Measurements from ENCODE around the gene TAF3. TPM values are rescaled to one million over a fixed set of nuclear protein-coding genes. Genes with fewer than 3 reads are reported as not detected.

TAF3 gene, protein sequence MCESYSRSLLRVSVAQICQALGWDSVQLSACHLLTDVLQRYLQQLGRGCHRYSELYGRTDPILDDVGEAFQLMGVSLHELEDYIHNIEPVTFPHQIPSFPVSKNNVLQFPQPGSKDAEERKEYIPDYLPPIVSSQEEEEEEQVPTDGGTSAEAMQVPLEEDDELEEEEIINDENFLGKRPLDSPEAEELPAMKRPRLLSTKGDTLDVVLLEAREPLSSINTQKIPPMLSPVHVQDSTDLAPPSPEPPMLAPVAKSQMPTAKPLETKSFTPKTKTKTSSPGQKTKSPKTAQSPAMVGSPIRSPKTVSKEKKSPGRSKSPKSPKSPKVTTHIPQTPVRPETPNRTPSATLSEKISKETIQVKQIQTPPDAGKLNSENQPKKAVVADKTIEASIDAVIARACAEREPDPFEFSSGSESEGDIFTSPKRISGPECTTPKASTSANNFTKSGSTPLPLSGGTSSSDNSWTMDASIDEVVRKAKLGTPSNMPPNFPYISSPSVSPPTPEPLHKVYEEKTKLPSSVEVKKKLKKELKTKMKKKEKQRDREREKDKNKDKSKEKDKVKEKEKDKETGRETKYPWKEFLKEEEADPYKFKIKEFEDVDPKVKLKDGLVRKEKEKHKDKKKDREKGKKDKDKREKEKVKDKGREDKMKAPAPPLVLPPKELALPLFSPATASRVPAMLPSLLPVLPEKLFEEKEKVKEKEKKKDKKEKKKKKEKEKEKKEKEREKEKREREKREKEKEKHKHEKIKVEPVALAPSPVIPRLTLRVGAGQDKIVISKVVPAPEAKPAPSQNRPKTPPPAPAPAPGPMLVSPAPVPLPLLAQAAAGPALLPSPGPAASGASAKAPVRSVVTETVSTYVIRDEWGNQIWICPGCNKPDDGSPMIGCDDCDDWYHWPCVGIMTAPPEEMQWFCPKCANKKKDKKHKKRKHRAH
- total RNA-seq = 10 to 100 TPM in 2 of 4 donors, 1 to 10 TPM in 2; 5.6 to 12.9 (median 8.3) TPM

DNA sequence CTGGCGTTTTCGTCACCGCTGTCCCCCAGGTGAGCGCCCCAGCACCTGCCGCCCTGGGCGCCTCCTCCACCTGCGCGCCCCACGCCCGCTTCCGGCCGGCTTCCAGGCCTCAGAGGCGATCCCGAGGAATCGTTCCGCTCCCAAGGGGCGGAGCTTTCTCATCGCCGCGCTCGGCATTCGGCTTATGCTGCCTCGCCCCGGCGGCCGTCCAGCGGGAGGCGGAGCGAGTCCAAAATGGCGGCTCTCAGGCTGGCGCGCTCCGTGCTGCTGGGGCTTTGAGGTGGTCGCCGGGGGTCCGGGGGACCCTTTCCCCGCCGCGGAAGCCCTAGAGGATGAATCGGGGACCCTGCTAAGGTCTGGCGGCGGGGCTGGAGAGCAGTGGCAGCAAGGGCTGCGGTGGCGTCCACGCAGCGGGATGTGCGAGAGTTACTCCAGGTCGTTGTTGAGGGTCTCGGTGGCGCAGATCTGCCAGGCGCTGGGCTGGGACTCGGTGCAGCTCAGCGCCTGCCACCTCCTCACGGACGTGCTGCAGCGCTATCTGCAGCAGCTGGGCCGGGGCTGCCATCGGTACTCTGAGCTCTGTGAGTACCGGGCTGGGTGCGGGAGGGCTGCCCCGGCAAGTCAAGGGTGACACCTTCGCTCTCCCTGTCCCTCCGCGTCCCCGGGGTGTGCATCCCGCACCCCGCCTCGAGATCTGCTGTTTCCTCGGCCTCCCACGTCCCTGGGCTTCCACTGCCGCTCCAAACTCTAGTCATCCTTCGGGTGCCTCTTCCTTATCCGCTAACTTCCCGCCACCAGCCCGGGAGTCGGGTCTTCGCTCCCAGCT is at the start of gene TAF3:
TAF3 (plus strand) TSS at position 211 of the 826 bp plus-strand sequence; CDS start at position 416, 205 bp downstream.
- TF ChIP-seq, protein P1, sequence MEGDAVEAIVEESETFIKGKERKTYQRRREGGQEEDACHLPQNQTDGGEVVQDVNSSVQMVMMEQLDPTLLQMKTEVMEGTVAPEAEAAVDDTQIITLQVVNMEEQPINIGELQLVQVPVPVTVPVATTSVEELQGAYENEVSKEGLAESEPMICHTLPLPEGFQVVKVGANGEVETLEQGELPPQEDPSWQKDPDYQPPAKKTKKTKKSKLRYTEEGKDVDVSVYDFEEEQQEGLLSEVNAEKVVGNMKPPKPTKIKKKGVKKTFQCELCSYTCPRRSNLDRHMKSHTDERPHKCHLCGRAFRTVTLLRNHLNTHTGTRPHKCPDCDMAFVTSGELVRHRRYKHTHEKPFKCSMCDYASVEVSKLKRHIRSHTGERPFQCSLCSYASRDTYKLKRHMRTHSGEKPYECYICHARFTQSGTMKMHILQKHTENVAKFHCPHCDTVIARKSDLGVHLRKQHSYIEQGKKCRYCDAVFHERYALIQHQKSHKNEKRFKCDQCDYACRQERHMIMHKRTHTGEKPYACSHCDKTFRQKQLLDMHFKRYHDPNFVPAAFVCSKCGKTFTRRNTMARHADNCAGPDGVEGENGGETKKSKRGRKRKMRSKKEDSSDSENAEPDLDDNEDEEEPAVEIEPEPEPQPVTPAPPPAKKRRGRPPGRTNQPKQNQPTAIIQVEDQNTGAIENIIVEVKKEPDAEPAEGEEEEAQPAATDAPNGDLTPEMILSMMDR (IDR thresholded peaks at IDR 0.05; ENCODE audit: low read depth) = no peak

- TF ChIP-seq, protein P1 (IDR thresholded peaks at IDR 0.05; ENCODE audit: low read depth) = no peak
These were observed 44.2 kb upstream of the TAF3 start for GRCh38 chr10:7773845-7774801.

GRCh38 chr10:7776777-7777176 is 41.5 kb upstream of the TAF3 start:
- TF ChIP-seq, protein P1 (IDR thresholded peaks at IDR 0.05; ENCODE audit: low read depth) = no peak

DNA sequence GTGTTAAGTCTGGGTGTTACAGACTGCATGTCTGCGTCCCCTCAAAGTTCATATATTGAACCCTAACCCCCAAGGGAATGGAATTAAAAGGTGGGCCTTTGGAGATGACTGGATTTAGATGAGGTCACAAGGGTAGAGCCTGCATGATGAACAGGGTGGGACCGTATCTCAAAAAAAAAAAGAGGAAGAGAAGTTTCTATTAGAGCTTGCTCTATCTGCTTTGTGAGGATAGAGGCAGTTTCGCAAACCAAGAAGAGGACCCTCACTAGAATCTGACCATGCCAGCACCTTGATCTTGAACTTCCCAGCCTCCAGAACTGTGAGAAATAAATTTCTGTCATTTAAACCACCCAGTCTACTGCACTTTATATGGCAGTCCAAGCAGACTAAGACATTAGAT is 31.9 kb upstream of the TAF3 start:
- TF ChIP-seq, protein P1 (IDR thresholded peaks at IDR 0.05; ENCODE audit: low read depth) = no peak

- TF ChIP-seq, protein P1 (IDR thresholded peaks at IDR 0.05; ENCODE audit: low read depth) = no peak
These were observed 31.0 kb upstream of the TAF3 start for GRCh38 chr10:7787150-7787856.

All from subcutaneous adipose tissue (tissue), 4 donors.